K562 (cell line): Measurements from ENCODE around the gene IRAK4. TPM values are rescaled to one million over a fixed set of nuclear protein-coding genes. Genes with fewer than 3 reads are reported as not detected.

Experiments
- BHLHE40 ChIP-seq: IDR thresholded peaks from 2 replicates; pipeline ENCODE4 v1.6.1; 2011; ENCODE audit warnings: low read length, improper control_type of control experiment
- CTBP1 ChIP-seq: fragments of 450-650 bp; IDR thresholded peaks from 2 replicates; pipeline ENCODE4 v1.6.1; 2016; ENCODE audit warnings: borderline replicate concordance
- DPF2 ChIP-seq: fragments of 450-650 bp; IDR thresholded peaks from 2 replicates; pipeline ENCODE4 v1.6.1; 2016
- EGR1 ChIP-seq: fragments of 450-650 bp; conservative IDR thresholded peaks from 2 replicates; pipeline ENCODE4 v1.6.1; 2017; ENCODE audit warnings: mild to moderate bottlenecking
- EP400 ChIP-seq: fragments of 450-650 bp; IDR thresholded peaks from 2 replicates; pipeline ENCODE4 v1.6.1; 2017; ENCODE audit warnings: antibody characterized with exemption, mild to moderate bottlenecking, moderate library complexity
- FOXA3 ChIP-seq, 2 experiments: fragments of 450-650 bp in 1 of 2; sonication (generic) in 1 of 2; formaldehyde crosslinking; IDR thresholded peaks in 1 of 2; conservative IDR thresholded peaks in 1 of 2; 2 replicates each; pipeline versions ENCODE4 v1.4.0 to v1.8.0; 2020 to 2022; ENCODE audit warnings: mild to moderate bottlenecking in 2 of 2, missing genetic modification reagents in 1 of 2
- GATA2 ChIP-seq: sonication (generic); formaldehyde crosslinking; IDR thresholded peaks from 2 replicates; pipeline ENCODE4 v1.4.0; 2020; ENCODE audit warnings: mild to moderate bottlenecking, missing genetic modification reagents
- KLF16 ChIP-seq: IDR thresholded peaks from 2 replicates; pipeline ENCODE4 v1.6.1; 2016; ENCODE audit warnings: antibody characterized with exemption
- MECOM ChIP-seq: fragments of 250-450 bp; sonication (Bioruptor Pico); IDR thresholded peaks from 2 replicates; pipeline ENCODE4 v1.8.0; 2022; ENCODE audit warnings: inconsistent platforms
- MNT ChIP-seq, 2 experiments: fragments of 450-650 bp; conservative IDR thresholded peaks; 2 replicates each; pipeline ENCODE4 v1.6.1; 2017; ENCODE audit warnings: mild to moderate bottlenecking in 2 of 2, moderate library complexity in 2 of 2
- POLR2G ChIP-seq: fragments of 200-400 bp; formaldehyde crosslinking; IDR thresholded peaks from 2 replicates; pipeline ENCODE4 v1.6.1; 2017; ENCODE audit warnings: low read depth, mild to moderate bottlenecking, antibody characterized with exemption, low read length, moderate library complexity
- SMAD2 ChIP-seq: fragments of 150-350 bp; IDR thresholded peaks from 2 replicates; pipeline ENCODE4 v1.6.1; 2014; ENCODE audit warnings: low read depth, mild to moderate bottlenecking, low read length
- SP1 ChIP-seq: sonication (generic); formaldehyde crosslinking; IDR thresholded peaks from 2 replicates; pipeline ENCODE4 v1.8.1; 2022; ENCODE audit warnings: mild to moderate bottlenecking, missing genetic modification reagents
- TAF9B ChIP-seq: fragments of 450-650 bp; IDR thresholded peaks from 2 replicates; pipeline ENCODE4 v1.6.1; 2018; ENCODE audit warnings: mild to moderate bottlenecking; ENCODE audit not compliant: partially characterized antibody
- TFAP4 ChIP-seq: sonication (generic); formaldehyde crosslinking; IDR thresholded peaks from 2 replicates; pipeline ENCODE4 v1.8.0; 2022; ENCODE audit warnings: missing genetic modification reagents, mild to moderate bottlenecking, moderate library complexity, borderline replicate concordance
- ZBTB40 ChIP-seq, 2 experiments: fragments of 450-650 bp in 1 of 2; sonication (generic) in 1 of 2; formaldehyde crosslinking in 1 of 2; IDR thresholded peaks; 2 replicates each; pipeline versions ENCODE4 v1.7.1 to v1.9.0; 2016 to 2022; ENCODE audit warnings: inconsistent platforms in 1 of 2, mild to moderate bottlenecking in 1 of 2, missing genetic modification reagents in 1 of 2
- ZNF644 ChIP-seq: fragments of 200-800 bp; sonication (Bioruptor generic); IDR thresholded peaks from 2 replicates; pipeline ENCODE4 v1.6.1; 2016; ENCODE audit warnings: low read depth, missing genetic modification characterization, missing compliant biosample characterization
- polyA plus RNA-seq, 8 experiments: library from polyadenylated mRNA; depleted of rRNA in 4 of 8; stranded (reverse) in 5 of 8; unstranded in 3 of 8; fragments of >200 nt; fragmentation: Nextera tagmentation in 2 of 8; fragmentation: Illumina TruSeq in 1 of 8; extraction: Ambion mirVana in 2 of 8; extraction: Trizol in 1 of 8; gene quantifications; 2 replicates each; pipeline versions ENCODE4 v1.2.1 to v1.2.3, GENCODE V29; 2011 to 2014; ENCODE audit warnings: inconsistent platforms in 1 of 8, missing spikeins in 1 of 8
- total RNA-seq, 7 experiments: library from RNA; depleted of rRNA in 6 of 7; stranded (reverse); fragments of >200 nt in 6 of 7; fragmentation: Illumina TruSeq in 2 of 7; extraction: Trizol in 2 of 7; gene quantifications; 2 replicates each; pipeline versions ENCODE4 v1.2.1 to v1.2.3, GENCODE V29; 2011 to 2021; ENCODE audit warnings: low replicate concordance in 1 of 7

IRAK4 gene
- total and polyA plus RNA-seq, 9 of the 15 experiments (the other 6 are each of a cell fraction or from before 2014, with no cell fraction given): 10.8 to 34.5 (median 16.0) TPM

- TF ChIP-seq EP400 (peak; percentile 26; the same call in 1 of the 2 replicates), MNT (conservative IDR thresholded peaks at IDR 0.05) (0 out of 4 replicates have a peak, but pooled peaks have one; percentile 24 to 27), GATA2 (CRISPR knock-in tag) (no peak), MECOM (CRISPR knock-in tag) (no peak), KLF16 (no peak), ZBTB40 (IDR thresholded peaks at IDR 0.05) (peak; percentile 23), ZBTB40 (CRISPR knock-in tag; IDR thresholded peaks at IDR 0.05) (no peak), TFAP4 (CRISPR knock-in tag) (no peak), SP1 (0 out of 2 replicates have a peak, but pooled peaks have one; percentile 19), POLR2G (no peak), CTBP1 (no peak), DPF2 (peak; percentile 24; the same call in 1 of the 2 replicates), ZNF644 (tag) (no peak), TAF9B (peak; percentile 12), SMAD2 (no peak), FOXA3 (CRISPR knock-in tag; conservative IDR thresholded peaks at IDR 0.05 in 1 of 2, IDR thresholded peaks at IDR 0.05 in 1 of 2) (peak in 1 of 2 experiments; percentile 49; a peak in 1 of 4 replicates), BHLHE40 (peak; percentile 27; the same call in 1 of the 2 replicates), EGR1 (peak; percentile 72)
Measured at GRCh38 chr12:43836475-43836989, 77.8 kb downstream of the IRAK4 start (continued).
